RWPE1 (cell line): Measurements from ENCODE around the gene TTC6.
"Not testable (repeated sequence)": the region's sequence is repeated elsewhere in the genome, so short reads cannot be mapped to it uniquely, and the experiment has no call there.

Source experiments
- CTCF ChIA-PET: fragments of 350-600 bp; sonication (Branson Sonifier 250); formaldehyde crosslinking; extraction: SDS; loops from one replicate; lab custom pipeline; 2021; lab: Yijun Ruan, JAX
- POLR2A ChIA-PET: fragments of 400-600 bp; formaldehyde crosslinking; extraction: SDS; loops from one replicate; lab custom pipeline; 2020; ENCODE audit warnings: antibody characterized with exemption; ENCODE audit not compliant: low non-redundant PET; lab: Yijun Ruan, JAX
- DNase-seq: peaks from one replicate; pipeline ENCODE4 v3.0.0; 2012; ENCODE audit warnings: low spot score
- H3K27ac ChIP-seq: fragments of 450-650 bp; 2 replicates; pipeline ENCODE4 v1.5.1; 2017
- TF ChIP-seq, protein P1 (sequence below): fragments of 450-650 bp; conservative IDR thresholded peaks from 2 replicates; pipeline ENCODE4 v1.5.1; 2017; ENCODE audit warnings: low read depth, mild to moderate bottlenecking

Gene TTC6

GRCh38 chr14:37594971-37595808 lies at the start of gene TTC6, which contains the start of gene FOXA1:
TSS of gene TTC6 (plus strand) at chr14:37595629. CDS start at chr14:37622065, 26,436 bp downstream.
TSS of gene FOXA1 (minus strand) at chr14:37595249. CDS start at chr14:37594972, 277 bp downstream.
- ChIA-PET POLR2A (no interaction called here), CTCF (interaction anchor here (0.6 kb wide), 2 partner anchors 67 to 280 kb away, joined by 3 read pairs; no protein-coding TSS in a partner anchor)
- TF ChIP-seq, protein P1, sequence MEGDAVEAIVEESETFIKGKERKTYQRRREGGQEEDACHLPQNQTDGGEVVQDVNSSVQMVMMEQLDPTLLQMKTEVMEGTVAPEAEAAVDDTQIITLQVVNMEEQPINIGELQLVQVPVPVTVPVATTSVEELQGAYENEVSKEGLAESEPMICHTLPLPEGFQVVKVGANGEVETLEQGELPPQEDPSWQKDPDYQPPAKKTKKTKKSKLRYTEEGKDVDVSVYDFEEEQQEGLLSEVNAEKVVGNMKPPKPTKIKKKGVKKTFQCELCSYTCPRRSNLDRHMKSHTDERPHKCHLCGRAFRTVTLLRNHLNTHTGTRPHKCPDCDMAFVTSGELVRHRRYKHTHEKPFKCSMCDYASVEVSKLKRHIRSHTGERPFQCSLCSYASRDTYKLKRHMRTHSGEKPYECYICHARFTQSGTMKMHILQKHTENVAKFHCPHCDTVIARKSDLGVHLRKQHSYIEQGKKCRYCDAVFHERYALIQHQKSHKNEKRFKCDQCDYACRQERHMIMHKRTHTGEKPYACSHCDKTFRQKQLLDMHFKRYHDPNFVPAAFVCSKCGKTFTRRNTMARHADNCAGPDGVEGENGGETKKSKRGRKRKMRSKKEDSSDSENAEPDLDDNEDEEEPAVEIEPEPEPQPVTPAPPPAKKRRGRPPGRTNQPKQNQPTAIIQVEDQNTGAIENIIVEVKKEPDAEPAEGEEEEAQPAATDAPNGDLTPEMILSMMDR: no peak
- peak; percentile 46 for DNase-seq
- H3K27ac ChIP-seq: no peak within 1 kb of the TSS

DNA sequence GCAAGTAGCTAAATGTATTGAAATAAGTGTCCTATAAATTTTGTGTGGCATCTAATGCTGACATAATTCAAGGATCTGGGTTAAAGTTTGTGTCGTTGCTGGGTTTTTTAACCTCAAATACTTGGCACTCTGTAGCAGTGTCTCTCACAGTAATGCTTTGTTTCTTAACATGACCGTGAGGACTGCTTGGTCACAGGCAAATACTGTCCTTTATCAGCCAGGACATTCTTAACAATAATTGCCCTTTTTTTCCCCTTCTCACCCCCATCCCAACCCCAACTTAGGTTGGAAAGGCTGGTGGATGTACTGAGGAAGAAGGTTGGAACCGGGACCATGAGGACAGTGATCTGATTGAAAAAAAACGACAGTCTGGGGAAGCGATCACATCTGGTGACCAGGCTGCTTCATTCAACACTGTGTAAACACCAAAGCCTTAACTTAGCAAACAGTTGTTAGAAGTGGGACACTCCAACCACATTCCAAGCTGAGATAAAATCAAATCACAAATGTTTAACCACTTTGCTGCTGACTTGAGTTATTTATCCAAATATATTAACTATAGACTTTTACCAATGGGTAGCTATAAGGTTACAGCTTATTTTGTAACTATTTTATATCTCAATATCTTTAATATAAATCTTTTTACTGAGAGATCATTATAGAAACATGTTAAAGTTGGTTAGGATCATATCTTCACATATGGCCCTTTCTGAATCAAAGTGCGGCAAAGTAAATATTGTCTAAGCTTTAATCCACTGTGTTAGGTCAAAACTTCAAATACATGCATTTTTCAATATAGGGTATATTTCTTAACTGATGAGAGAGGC lies 48.6 kb upstream of the TTC6 start:
- H3K27ac ChIP-seq: no peak overlapping the region
- ChIA-PET POLR2A (no interaction called here), CTCF (no interaction called here)
- TF ChIP-seq, protein P1: no peak
- DNase-seq: no peak

DNA sequence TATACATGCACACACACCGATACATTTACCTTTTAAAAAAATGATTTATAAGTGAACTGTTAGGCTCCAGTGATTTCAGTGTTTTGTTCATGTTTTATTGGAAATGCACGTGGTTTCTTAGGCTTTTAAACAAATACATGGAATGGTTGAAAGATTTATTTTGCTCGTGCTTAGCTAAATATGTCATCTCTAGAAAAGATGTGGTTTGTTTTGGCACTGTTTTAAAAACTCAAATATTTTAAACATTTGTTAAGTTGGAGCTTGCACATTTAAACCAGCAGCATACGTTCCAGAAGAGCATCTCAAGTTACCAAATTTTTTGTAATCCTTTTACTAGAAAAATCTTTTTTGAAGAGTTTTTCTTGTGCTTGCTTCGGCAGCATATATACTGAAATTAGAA lies 44.9 kb upstream of the TTC6 start:
- CTCF ChIA-PET: no interaction called here
- TF ChIP-seq, protein P1: no peak
- POLR2A ChIA-PET: no interaction called here
- no peak for DNase-seq
- H3K27ac ChIP-seq: no peak overlapping the region

- TF ChIP-seq, protein P1: no peak
- DNase-seq: no peak
- no peak overlapping the region for H3K27ac ChIP-seq
- CTCF ChIA-PET: no interaction called here
- POLR2A ChIA-PET: no interaction called here
Observed at GRCh38 chr14:37551119-37551518, 44.3 kb upstream of the TTC6 start.

DNA sequence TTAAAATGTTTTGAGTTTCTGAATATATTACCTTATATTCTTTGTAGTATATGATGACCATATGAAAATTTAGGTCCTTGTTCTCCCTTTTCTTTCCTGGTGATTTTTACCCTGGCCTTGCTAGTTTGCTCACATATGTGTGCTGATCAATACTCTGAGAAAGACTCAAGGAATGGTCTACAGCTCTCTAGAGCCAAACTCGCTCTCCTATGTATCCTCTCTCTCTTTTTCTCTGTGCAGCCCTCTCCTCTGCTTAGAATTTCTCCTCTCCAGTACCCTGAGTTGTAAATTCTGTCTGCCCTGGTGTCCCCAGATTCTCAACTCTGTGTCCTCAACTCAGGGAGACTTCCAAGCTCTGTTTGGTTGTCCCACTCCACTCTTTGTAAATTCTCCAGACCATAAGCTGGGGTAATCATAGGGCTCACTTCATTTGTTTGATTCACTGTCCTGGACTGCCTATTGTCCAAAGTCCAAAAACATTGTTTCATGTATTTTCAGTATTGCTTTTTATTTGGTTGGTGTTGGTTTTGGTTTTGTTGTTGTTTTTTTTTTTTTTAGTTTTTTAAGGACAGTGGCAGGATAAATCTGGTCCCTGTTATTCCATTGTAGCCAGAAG lies 41.4 kb upstream of the TTC6 start:
- no peak overlapping the region for H3K27ac ChIP-seq
- TF ChIP-seq, protein P1: no peak

DNA sequence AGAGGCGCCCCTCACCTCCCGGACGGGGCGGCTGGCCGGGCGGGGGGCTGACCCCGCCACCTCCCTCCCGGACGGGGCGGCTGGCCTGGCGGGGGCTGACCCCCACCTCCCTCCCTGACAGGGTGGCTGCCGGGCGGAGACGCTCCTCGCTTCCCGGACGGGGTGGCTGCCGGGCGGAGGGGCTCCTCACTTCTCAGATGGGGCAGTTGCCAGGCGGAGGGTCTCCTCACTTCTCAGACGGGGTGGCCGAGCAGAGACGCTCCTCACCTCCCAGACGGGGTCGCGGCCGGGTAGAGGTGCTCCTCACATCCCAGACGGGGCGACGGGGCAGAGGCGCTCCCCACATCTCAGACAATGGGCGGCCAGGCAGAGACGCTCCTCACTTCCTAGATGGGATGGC lies 39.8 kb upstream of the TTC6 start:
- POLR2A ChIA-PET, DNase-seq, CTCF ChIA-PET, H3K27ac ChIP-seq: not testable (repeated sequence)

More for the DNA sequence above, 41.4 kb upstream of the TTC6 start:
- POLR2A ChIA-PET: no interaction called here
- CTCF ChIA-PET: no interaction called here
- no peak for DNase-seq
